ENCODE measurements around the gene METTL21C.

METTL21C gene

DNA sequence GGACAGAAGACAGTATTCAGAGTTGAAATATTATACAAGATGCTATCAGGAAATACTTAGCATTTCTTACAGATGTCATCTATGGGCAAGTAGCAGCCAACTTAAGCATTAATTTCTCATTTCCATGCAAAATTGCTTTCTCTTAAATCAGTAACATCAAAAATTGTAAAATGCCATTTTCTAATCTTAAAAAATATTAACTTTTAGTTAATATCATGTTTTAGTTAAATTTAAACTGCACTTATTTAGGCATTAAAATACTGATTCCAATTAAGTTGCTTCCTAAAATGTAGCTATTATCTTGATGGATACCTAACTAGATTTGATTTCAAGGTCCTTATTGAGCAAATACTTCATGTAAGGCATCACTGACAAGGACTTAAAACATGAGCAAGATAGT, 27.8 kb downstream of the METTL21C start:
- DNase-seq (ENCODE audit: low read depth, low spot score) = no peak

- DNase-seq (ENCODE audit: low read depth, low spot score) = no peak
Measured at GRCh38 chr13:102659168-102659713, 35.6 kb downstream of the METTL21C start.

- DNase-seq (ENCODE audit: low read depth, low spot score) = no peak
Measured at GRCh38 chr13:102658660-102659059, 36.2 kb downstream of the METTL21C start.

DNA sequence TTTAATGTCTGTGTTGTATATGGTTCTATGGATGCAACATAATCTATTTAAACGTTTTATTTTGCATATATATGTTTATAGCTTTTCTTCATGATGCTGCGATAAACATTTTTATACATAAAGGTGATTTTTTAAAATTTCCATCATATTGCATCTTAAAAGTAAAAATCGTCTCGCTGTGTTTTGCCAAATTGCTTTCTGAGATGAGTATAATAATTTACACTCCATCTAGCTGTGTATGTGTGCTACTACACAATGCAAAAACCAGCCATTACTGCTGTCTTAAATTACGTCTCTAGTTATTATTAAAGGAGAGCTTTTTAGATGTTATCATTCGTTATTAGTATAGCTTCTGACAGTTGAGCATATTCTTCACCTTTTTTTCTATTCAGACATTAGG, 37.2 kb downstream of the METTL21C start:
- DNase-seq (ENCODE audit: low read depth, low spot score) = no peak

- DNase-seq (ENCODE audit: low read depth, low spot score) = no peak
Measured at GRCh38 chr13:102654756-102655155, 40.1 kb downstream of the METTL21C start.

DNA sequence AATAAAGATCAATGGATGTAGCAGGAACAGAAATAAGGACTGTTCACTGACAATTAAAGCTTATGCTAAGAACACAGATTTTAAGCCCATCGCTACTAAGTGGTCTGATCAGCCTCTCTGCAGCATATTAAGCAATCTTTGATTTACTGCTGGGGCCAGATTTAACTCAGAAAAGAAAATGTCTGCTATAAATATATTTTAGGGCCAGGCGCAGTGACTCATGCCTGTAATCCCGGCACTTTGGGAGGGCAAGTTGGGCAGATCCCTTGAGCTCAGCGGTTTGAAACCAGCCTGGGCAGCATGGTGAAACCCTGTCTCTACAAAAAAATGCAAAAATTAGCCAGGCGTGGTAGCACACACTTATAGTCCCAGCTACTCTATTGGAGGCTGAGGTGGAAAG, 43.0 kb downstream of the METTL21C start:
- DNase-seq (ENCODE audit: low read depth, low spot score) = no peak

GRCh38 chr13:102651392-102651791, 43.5 kb downstream of the METTL21C start:
- no peak for DNase-seq (ENCODE audit: low read depth, low spot score)

GRCh38 chr13:102650444-102650843, 44.4 kb downstream of the METTL21C start:
- no peak for DNase-seq (ENCODE audit: low read depth, low spot score)

DNA sequence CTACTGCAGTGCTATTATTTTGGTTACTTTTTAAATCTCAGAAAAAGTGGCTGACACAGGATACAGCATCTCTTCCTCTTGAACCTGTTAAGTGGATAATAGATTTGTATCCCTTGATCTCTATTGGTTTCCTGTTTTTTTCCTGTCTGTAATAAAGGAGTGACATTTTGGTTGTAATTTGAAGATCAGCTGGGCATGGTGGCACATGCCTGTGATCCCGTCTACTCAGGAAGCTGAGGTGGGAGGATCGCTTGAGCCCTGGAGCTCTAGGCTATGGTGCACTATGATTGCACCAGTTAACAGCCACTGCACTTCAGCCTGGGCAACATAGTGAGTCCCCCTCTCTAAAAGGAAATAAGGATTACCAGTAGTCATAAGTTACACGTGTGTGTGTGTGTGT, 46.8 kb downstream of the METTL21C start:
- no peak for DNase-seq (ENCODE audit: low read depth, low spot score)

- no peak for DNase-seq (ENCODE audit: low read depth, low spot score)
Measured at GRCh38 chr13:102645701-102646100, 49.1 kb downstream of the METTL21C start.

GRCh38 chr13:102643656-102644055, 51.2 kb downstream of the METTL21C start:
- DNase-seq (ENCODE audit: low read depth, low spot score) = no peak

GRCh38 chr13:102642475-102642874, 52.4 kb downstream of the METTL21C start:
- DNase-seq (ENCODE audit: low read depth, low spot score) = no peak

- DNase-seq (ENCODE audit: low read depth, low spot score) = no peak
Measured at GRCh38 chr13:102642029-102642428, 52.8 kb downstream of the METTL21C start.

DNA sequence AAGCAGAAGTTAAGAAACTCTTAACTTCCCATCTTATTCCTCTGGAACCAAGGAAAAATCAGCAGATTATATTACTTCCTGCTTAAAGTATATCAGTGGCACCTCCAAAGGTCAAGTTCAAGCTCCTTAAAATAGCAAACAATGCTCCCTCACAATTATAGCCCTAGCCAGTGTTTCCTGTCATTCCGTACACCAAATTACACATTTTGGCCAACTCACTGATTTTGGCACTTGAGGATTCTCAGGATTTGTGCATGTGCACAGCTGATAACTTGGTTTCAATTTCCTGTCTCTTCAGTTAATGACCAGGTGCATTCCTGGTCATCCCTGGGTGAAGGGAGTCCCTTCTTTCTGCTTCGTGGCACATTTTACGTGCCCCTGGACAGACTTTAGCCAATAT, 56.1 kb downstream of the METTL21C start:
- DNase-seq (ENCODE audit: low read depth, low spot score) = no peak
